Measurements from ENCODE around the gene STK24.
"Not testable (repeated sequence)": the region's sequence is repeated elsewhere in the genome, so short reads cannot be mapped to it uniquely, and the experiment has no call there.

STK24 gene

GRCh38 chr13:98428256-98428966 lies 148.5 kb downstream of the STK24 start:
- DNase-seq (ENCODE audit: insufficient read length) (no peak), FAIRE-seq (no peak)
- TF ChIP-seq TAF1 (IDR thresholded peaks at IDR 0.05; ENCODE audit: borderline replicate concordance, low read depth, low read length) (no peak), POLR2A (IDR thresholded peaks at IDR 0.05; ENCODE audit: low read depth, low read length) (no peak), POLR2AphosphoS5 (IDR thresholded peaks at IDR 0.05; ENCODE audit: low read depth, low read length) (no peak)

- FAIRE-seq: no peak
- no peak for DNase-seq (ENCODE audit: insufficient read length)
These were observed 149.4 kb downstream of the STK24 start for GRCh38 chr13:98427331-98427995.

GRCh38 chr13:98423417-98423816 lies 153.5 kb downstream of the STK24 start:
- DNase-seq (ENCODE audit: insufficient read length): no peak
- no peak for FAIRE-seq
- TF ChIP-seq POLR2A (IDR thresholded peaks at IDR 0.05; ENCODE audit: low read depth, low read length): no peak
- no peak for TF ChIP-seq POLR2AphosphoS5 (IDR thresholded peaks at IDR 0.05; ENCODE audit: low read depth, low read length)
- no peak for TF ChIP-seq TAF1 (IDR thresholded peaks at IDR 0.05; ENCODE audit: borderline replicate concordance, low read depth, low read length)

More at GRCh38 chr13:98427331-98427995, 149.4 kb downstream of the STK24 start:
- TF ChIP-seq POLR2A (IDR thresholded peaks at IDR 0.05; ENCODE audit: low read depth, low read length): no peak
- TF ChIP-seq TAF1 (IDR thresholded peaks at IDR 0.05; ENCODE audit: borderline replicate concordance, low read depth, low read length): no peak

- FAIRE-seq (no peak), DNase-seq (ENCODE audit: insufficient read length) (no peak)
- TF ChIP-seq TAF1 (IDR thresholded peaks at IDR 0.05; ENCODE audit: borderline replicate concordance, low read depth, low read length): no peak
- TF ChIP-seq POLR2AphosphoS5 (IDR thresholded peaks at IDR 0.05; ENCODE audit: low read depth, low read length): no peak
- no peak for TF ChIP-seq POLR2A (IDR thresholded peaks at IDR 0.05; ENCODE audit: low read depth, low read length)
These were observed 154.9 kb downstream of the STK24 start for GRCh38 chr13:98422046-98422445.

- FAIRE-seq (no peak), DNase-seq (ENCODE audit: insufficient read length) (no peak)
- TF ChIP-seq POLR2A (IDR thresholded peaks at IDR 0.05; ENCODE audit: low read depth, low read length) (no peak), TAF1 (IDR thresholded peaks at IDR 0.05; ENCODE audit: borderline replicate concordance, low read depth, low read length) (no peak), POLR2AphosphoS5 (IDR thresholded peaks at IDR 0.05; ENCODE audit: low read depth, low read length) (no peak)
These were observed 156.2 kb downstream of the STK24 start for GRCh38 chr13:98420554-98421175.

- FAIRE-seq: no peak
- DNase-seq (ENCODE audit: insufficient read length): no peak
- no peak for TF ChIP-seq POLR2AphosphoS5 (IDR thresholded peaks at IDR 0.05; ENCODE audit: low read depth, low read length)
- no peak for TF ChIP-seq TAF1 (IDR thresholded peaks at IDR 0.05; ENCODE audit: borderline replicate concordance, low read depth, low read length)
- no peak for TF ChIP-seq POLR2A (IDR thresholded peaks at IDR 0.05; ENCODE audit: low read depth, low read length)
These were observed 156.9 kb downstream of the STK24 start for GRCh38 chr13:98419786-98420553.

- DNase-seq (ENCODE audit: insufficient read length) (no peak), FAIRE-seq (no peak)
- no peak for TF ChIP-seq TAF1 (IDR thresholded peaks at IDR 0.05; ENCODE audit: borderline replicate concordance, low read depth, low read length)
- TF ChIP-seq POLR2AphosphoS5 (IDR thresholded peaks at IDR 0.05; ENCODE audit: low read depth, low read length): no peak
- TF ChIP-seq POLR2A (IDR thresholded peaks at IDR 0.05; ENCODE audit: low read depth, low read length): no peak
These were observed 160.5 kb downstream of the STK24 start for GRCh38 chr13:98416408-98416807.

GRCh38 chr13:98415326-98416070 lies 161.4 kb downstream of the STK24 start:
- TF ChIP-seq POLR2A (IDR thresholded peaks at IDR 0.05; ENCODE audit: low read depth, low read length): no peak
- DNase-seq (ENCODE audit: insufficient read length): no peak
- FAIRE-seq: no peak

GRCh38 chr13:98413796-98414195 lies 163.1 kb downstream of the STK24 start:
- DNase-seq (ENCODE audit: insufficient read length) (no peak), FAIRE-seq (no peak)
- TF ChIP-seq POLR2AphosphoS5 (IDR thresholded peaks at IDR 0.05; ENCODE audit: low read depth, low read length) (no peak), TAF1 (IDR thresholded peaks at IDR 0.05; ENCODE audit: borderline replicate concordance, low read depth, low read length) (no peak), POLR2A (IDR thresholded peaks at IDR 0.05; ENCODE audit: low read depth, low read length) (no peak)

- not testable (repeated sequence) for FAIRE-seq; DNase-seq (ENCODE audit: insufficient read length)
These were observed 163.6 kb downstream of the STK24 start for GRCh38 chr13:98413278-98413677.

GRCh38 chr13:98411617-98412265 lies 165.2 kb downstream of the STK24 start:
- DNase-seq (ENCODE audit: insufficient read length) (no peak), FAIRE-seq (no peak)
- TF ChIP-seq TAF1 (IDR thresholded peaks at IDR 0.05; ENCODE audit: borderline replicate concordance, low read depth, low read length) (no peak), POLR2A (IDR thresholded peaks at IDR 0.05; ENCODE audit: low read depth, low read length) (no peak), POLR2AphosphoS5 (IDR thresholded peaks at IDR 0.05; ENCODE audit: low read depth, low read length) (no peak)

Data from GM12892 (cell line).